ENCODE measurements around the gene SLC25A38.
A peak's percentile ranks its signal among the peaks of the same experiment; 100 is the strongest.

Gene SLC25A38, protein sequence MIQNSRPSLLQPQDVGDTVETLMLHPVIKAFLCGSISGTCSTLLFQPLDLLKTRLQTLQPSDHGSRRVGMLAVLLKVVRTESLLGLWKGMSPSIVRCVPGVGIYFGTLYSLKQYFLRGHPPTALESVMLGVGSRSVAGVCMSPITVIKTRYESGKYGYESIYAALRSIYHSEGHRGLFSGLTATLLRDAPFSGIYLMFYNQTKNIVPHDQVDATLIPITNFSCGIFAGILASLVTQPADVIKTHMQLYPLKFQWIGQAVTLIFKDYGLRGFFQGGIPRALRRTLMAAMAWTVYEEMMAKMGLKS

DNA sequence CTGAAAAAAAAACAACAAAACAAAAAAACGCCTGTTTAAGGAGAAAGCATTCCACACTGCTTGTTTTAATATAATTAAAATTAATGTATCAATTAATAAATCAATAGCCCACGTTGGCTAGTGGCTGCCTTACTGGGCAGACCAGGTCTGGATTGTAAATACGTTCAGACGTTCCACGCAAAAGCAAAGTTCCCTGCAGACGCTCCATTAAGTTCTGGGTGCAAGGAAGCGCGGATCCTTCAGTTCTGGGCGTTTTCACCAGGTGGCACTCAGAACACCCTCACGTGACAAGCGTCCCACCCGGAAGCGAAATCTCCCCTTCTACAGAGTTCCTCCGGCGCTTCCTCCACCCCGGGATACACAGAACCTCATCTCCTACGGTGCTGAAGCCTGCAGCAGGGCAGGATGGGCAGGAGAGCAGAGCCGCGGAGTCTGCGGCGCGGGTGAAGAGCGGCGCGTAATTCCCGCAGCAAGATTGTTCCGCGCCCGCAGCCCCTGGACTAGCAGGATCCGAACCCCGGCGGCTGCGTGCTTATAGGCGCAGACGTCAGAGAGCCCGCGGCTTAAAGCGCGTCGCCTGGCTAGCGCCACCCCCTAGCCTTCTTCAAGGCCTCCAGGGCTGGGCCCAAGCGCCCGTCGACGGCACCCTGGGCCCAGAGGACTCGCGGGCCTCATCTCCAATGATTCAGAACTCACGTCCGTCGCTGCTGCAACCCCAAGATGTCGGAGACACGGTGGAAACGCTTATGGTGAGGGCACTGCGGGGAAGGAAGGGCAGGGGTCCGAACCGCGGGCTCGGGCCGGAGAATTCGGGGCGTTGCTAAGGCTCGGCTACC is at the start of gene SLC25A38:
Gene SLC25A38 (plus strand): TSS at position 326 of the 836 bp plus-strand sequence. CDS start 355 bp downstream, at position 681.
- peak within 1 kb of the TSS; percentile 70 for H3K27ac ChIP-seq
- no peaks in the 10 kb centered on the region for H3K27me3 ChIP-seq
- TF ChIP-seq CTCF (IDR thresholded peaks at IDR 0.05) = no peak
- no peaks in the 10 kb centered on the region for H3K36me3 ChIP-seq
- no peaks in the 10 kb centered on the region for H3K9me3 ChIP-seq
- peaks cover 11 to 15% of the 10 kb centered on the region in 2 experiments for H3K4me1 ChIP-seq (ENCODE audit: control insufficient read depth in 1 of 2, insufficient read depth in 1 of 2, low read depth in 1 of 2, low read length in 1 of 2)
- H3K4me3 ChIP-seq (ENCODE audit: low read depth in 1 of 2, low read length in 1 of 2) = peak within 1 kb of the TSS; percentile 65 to 74

- H3K27ac ChIP-seq = no peak overlapping the region
- no peaks in the 10 kb centered on the region for H3K36me3 ChIP-seq
- H3K4me1 ChIP-seq (ENCODE audit: control insufficient read depth in 1 of 2, insufficient read depth in 1 of 2, low read depth in 1 of 2, low read length in 1 of 2) = no peaks in the 10 kb centered on the region
- H3K9me3 ChIP-seq = no peaks in the 10 kb centered on the region
- no peak overlapping the region for H3K4me3 ChIP-seq (ENCODE audit: low read depth in 1 of 2, low read length in 1 of 2)
- TF ChIP-seq CTCF (IDR thresholded peaks at IDR 0.05) = no peak
- H3K27me3 ChIP-seq = no peaks in the 10 kb centered on the region
These were observed 49.6 kb upstream of the SLC25A38 start for GRCh38 chr3:39333607-39334006.

GRCh38 chr3:39334205-39334604 is 49.0 kb upstream of the SLC25A38 start:
- no peak for TF ChIP-seq CTCF (IDR thresholded peaks at IDR 0.05)
- no peak overlapping the region for H3K27ac ChIP-seq

DNA sequence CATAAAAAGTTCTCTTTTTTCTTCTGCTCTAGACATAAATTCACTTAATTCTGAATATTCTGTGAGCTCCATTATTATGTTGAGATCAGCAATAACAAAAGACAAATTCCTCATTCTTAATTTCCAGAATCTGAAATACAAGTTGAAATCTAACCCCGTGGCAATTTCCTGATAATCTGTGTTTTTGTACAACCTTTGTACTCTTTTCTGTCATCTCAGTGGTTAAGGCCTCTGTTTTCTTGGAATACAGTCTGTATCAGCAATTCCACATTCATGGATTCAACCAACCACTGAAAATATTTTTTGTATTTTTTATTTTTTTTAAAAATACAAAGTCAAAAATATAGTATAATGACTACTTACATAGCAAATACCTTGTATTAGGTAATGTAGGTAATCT is 45.0 kb upstream of the SLC25A38 start:
- Histone ChIP-seq H3K4me1 (ENCODE audit: control insufficient read depth in 1 of 2, insufficient read depth in 1 of 2, low read depth in 1 of 2, low read length in 1 of 2) (no peaks in the 10 kb centered on the region), H3K36me3 (no peaks in the 10 kb centered on the region), H3K27me3 (no peaks in the 10 kb centered on the region), H3K9me3 (no peaks in the 10 kb centered on the region), H3K4me3 (ENCODE audit: low read depth in 1 of 2, low read length in 1 of 2) (no peak overlapping the region), H3K27ac (no peak overlapping the region)
- no peak for TF ChIP-seq CTCF (IDR thresholded peaks at IDR 0.05)

More at GRCh38 chr3:39334205-39334604, 49.0 kb upstream of the SLC25A38 start:
- no peaks in the 10 kb centered on the region for H3K27me3 ChIP-seq
- no peaks in the 10 kb centered on the region for H3K36me3 ChIP-seq
- H3K4me1 ChIP-seq (ENCODE audit: control insufficient read depth in 1 of 2, insufficient read depth in 1 of 2, low read depth in 1 of 2, low read length in 1 of 2) = no peaks in the 10 kb centered on the region
- H3K9me3 ChIP-seq = no peaks in the 10 kb centered on the region
- H3K4me3 ChIP-seq (ENCODE audit: low read depth in 1 of 2, low read length in 1 of 2) = no peak overlapping the region

DNA sequence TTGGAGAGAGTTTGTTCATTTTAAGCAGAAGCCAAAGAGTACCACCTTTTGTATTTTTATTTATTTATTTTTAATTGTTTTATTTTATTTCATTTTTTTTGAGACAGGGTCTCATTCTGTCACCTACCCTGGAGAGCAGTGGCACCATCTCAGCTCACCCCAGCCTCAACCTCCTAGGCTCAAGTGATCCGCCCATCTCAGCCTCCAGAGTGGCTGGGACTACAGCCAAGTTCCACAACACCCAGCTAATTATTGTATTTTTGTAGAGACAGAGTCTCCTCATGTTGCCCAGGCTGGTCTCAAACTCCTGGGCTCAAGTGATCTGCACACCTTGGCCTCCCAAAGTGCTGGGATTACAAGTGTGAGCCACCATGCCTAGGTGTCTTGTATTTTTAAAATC is 44.1 kb upstream of the SLC25A38 start:
- Histone ChIP-seq H3K27me3 (no peaks in the 10 kb centered on the region), H3K4me3 (ENCODE audit: low read depth in 1 of 2, low read length in 1 of 2) (no peak overlapping the region), H3K36me3 (no peaks in the 10 kb centered on the region), H3K27ac (no peak overlapping the region), H3K9me3 (no peaks in the 10 kb centered on the region), H3K4me1 (ENCODE audit: control insufficient read depth in 1 of 2, insufficient read depth in 1 of 2, low read depth in 1 of 2, low read length in 1 of 2) (no peaks in the 10 kb centered on the region)
- no peak for TF ChIP-seq CTCF (IDR thresholded peaks at IDR 0.05)
